ENCODE results near the gene MEX3A.

- TF ChIP-seq POLR2AphosphoS5 (IDR thresholded peaks at IDR 0.05; ENCODE audit: borderline replicate concordance, low read depth, low read length) (no peak), EZH2 (IDR thresholded peaks at IDR 0.05) (no peak), FOXP2 (optimal IDR thresholded peaks at IDR 0.05; ENCODE audit: control extremely low read depth, extremely low read length, insufficient read depth) (no peak)
These were observed 44.6 kb upstream of the MEX3A start for GRCh38 chr1:156126630-156127534.

Measured in SK-N-MC (cell line).